Inferior parietal cortex (tissue), 1 donor: ENCODE data around the gene ZDHHC14.
A peak's percentile ranks its signal among the peaks of the same experiment; 100 is the strongest.
"Not testable (repeated sequence)": the region's sequence is repeated elsewhere in the genome, so short reads cannot be mapped to it uniquely, and the experiment has no call there.

Experiments
- DNase-seq: peaks from one replicate; pipeline ENCODE4 v3.0.0-alpha.2; 2016; ENCODE audit errors: extremely low spot score

The ZDHHC14 gene

GRCh38 chr6:157380779-157381561 lies at the start of gene ZDHHC14:
TSS of gene ZDHHC14 (plus strand) at chr6:157381190.
- peak; percentile 88 for DNase-seq

DNA sequence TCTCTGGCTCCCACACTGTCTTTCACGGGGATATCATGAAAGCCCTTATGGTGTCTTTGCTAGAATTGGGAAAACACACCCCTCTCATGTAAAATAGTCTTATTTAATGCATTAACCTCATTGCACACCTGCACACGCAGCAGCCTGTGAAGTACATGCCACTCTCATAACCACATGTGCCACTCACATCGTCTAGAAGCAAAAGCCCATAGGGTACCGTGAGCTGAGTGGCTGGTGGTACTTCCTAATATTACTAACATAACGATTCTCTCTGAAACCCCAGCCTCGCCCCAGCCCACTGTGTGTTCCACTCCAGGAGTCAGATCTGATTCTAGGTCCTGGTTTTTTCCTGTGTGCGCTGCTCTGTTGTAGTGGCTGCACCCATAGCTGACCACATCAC lies 48.2 kb upstream of the ZDHHC14 start:
- no peak for DNase-seq

DNA sequence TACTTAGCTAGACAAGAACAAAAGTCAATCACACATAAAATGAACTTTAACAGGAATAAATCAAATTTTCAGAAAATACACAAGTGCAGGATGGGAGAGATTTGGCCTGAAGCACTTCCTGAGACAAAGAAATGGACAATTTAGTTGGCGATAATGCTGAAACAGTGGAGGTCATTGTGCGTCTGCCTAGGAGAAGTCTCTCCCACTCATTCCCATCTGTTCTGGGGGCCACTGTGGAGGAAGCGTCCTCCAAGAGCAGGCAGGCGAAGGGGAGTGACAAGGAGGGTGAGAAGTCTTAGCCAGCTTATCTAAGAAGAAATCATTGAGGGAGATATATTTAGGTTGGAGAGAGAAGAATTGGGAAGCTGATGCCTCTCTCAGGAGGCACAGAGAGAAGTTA lies 47.5 kb upstream of the ZDHHC14 start:
- DNase-seq, result no peak

GRCh38 chr6:157333956-157334355 lies 47.0 kb upstream of the ZDHHC14 start:
- no peak for DNase-seq

GRCh38 chr6:157335829-157336228 lies 45.2 kb upstream of the ZDHHC14 start:
- no peak for DNase-seq

DNA sequence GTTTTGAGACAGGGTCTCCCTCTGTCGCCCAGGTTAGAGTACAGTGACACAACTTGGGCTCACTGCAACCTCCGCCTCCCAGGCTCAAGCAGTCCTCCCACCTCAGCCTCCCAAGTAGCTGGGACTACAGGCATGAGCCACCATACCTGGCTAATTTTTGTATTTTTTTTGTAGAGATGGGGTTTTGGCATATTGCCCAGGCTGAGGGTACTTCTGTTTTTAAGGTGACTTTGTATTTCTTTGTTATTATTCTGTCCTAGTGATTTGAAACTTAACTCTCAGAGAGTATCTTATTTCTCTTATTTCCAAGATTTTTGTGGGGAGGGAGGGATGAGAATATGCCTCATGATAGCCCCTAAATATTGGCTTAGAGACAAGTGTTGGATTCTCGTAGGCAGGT lies 43.7 kb upstream of the ZDHHC14 start:
- not testable (repeated sequence) for DNase-seq

- no peak for DNase-seq
Observed at GRCh38 chr6:157337751-157338150, 43.2 kb upstream of the ZDHHC14 start.

DNA sequence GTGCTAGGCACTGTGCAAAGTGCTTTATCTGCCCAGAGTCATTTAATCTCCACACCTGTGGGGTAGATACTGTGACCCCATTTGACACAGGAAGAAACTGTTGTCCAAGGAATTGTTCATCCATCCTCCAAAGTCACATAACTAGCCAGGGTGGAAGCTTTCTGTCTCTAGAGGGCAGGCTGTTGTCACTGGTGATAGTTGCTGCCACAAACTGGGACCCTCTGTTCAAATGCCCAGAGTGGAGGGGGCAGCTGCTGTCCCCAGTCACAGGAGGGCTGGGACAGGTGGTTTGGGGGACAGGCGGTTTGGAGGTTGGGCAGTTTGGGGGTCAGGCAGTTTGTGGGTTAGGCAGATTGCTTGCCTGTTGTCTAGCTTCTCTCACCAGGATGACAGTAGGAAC lies 41.6 kb upstream of the ZDHHC14 start:
- DNase-seq, result no peak

GRCh38 chr6:157343732-157344131 lies 37.3 kb upstream of the ZDHHC14 start:
- DNase-seq, result no peak

- no peak for DNase-seq
Observed at GRCh38 chr6:157346373-157346772, 34.6 kb upstream of the ZDHHC14 start.

DNA sequence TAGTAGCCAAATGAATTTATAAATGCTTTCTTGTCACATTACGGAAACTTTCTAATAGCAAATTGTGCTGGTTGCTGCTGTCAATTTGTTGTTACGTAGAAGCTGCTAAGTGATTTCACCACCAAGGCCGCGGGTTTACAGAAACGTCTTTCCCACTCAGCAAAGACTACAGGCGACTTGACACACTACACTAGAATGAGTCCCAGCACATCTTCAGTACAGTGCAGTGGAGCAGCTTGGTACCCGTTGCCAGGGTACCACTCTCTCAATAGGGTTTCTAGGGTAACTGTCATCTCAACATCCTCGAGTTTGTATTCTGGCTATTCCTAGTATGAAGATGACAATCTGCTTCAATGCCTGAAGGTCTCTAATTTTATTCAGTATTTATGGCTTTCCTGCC lies 22.7 kb upstream of the ZDHHC14 start:
- DNase-seq, result peak; percentile 4

- DNase-seq, result no peak
Observed at GRCh38 chr6:157361886-157362285, 19.1 kb upstream of the ZDHHC14 start.

DNA sequence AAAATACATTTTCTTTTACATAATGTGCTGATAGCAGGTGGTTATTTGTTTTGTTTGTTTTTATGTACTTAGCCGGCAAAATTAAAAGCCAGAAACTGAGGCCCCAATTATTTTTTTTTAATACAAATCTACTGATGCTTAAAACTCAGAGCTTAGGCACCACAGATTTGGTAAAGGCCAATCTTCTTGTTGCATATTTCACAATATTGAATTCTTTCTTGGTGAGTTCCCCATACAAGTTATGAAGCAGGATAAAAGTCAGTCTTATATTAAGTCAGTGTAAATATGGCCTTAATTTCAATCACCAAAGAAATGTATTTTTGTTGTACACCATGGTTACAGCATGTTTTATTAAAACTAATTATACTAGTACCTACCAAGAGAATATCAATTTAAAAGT lies 16.3 kb upstream of the ZDHHC14 start:
- no peak for DNase-seq

GRCh38 chr6:157366648-157367047 lies 14.3 kb upstream of the ZDHHC14 start:
- DNase-seq, result no peak

GRCh38 chr6:157368359-157369049 lies 12.5 kb upstream of the ZDHHC14 start:
- no peak for DNase-seq

GRCh38 chr6:157370755-157371154 lies 10.2 kb upstream of the ZDHHC14 start:
- DNase-seq, result no peak

DNA sequence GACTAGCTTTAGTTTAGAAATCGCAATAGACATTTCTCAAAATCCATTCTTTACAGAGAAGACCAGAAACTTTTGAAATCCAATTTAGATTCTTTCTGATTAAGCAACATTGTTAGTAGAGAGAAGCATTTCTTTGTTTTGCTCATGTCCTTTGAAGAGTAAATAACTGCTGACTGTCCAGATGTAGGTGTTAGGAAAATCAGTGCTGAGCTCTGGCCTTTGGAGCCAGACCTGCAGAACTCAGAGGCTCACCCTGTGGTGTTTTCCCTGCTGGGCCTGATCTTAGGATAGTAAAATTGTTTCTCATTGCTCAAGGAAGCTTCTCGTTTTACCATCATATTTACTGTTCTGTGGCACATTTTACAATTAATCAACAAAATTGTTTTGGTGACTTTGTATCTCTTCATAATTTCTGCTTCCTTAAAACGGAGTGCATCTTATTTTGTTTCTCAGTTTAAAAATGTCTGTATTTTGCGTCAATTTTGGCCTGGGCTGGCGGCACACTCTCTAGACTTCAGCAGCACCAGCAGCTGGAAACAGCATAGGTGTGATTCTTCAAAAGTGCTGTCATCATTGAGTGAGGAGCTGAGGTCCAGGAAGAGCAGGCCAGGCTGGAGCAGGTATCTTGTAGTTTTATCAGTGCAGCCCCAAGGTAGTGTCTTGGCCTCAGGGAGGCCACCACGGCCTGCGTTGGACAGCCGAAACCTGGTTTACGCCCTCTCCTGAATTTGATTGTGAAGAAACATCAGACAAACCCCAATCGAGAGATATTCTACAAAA lies 8.3 kb upstream of the ZDHHC14 start:
- DNase-seq, result no peak

- no peak for DNase-seq
Observed at GRCh38 chr6:157374889-157375443, 6.0 kb upstream of the ZDHHC14 start.

GRCh38 chr6:157376241-157376640 lies 4.7 kb upstream of the ZDHHC14 start:
- DNase-seq, result no peak

DNA sequence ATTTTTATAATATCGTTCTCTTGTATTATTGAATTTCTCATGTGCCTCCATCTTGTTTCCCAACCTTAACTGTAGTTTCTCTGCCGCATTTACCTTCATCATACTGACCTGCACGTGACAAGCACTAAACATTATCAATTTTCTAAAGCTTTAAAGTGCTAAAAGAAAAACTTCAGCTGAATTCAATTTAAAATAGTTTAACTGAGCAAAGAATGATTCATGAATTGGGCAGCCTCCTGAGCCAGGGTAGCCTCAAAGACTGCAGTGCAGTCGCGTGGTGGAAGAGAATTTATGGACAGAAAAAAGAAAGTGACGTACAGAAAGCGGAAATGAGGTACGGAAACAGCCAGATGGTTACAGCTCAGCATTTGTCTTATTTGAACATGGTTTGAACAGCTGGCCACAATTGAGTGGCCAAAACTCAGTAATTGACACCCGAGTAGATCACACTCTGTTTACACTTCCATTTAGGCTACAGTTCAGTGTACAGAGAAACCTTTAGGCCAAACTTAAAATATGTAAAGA lies 4.2 kb upstream of the ZDHHC14 start:
- no peak for DNase-seq

DNA sequence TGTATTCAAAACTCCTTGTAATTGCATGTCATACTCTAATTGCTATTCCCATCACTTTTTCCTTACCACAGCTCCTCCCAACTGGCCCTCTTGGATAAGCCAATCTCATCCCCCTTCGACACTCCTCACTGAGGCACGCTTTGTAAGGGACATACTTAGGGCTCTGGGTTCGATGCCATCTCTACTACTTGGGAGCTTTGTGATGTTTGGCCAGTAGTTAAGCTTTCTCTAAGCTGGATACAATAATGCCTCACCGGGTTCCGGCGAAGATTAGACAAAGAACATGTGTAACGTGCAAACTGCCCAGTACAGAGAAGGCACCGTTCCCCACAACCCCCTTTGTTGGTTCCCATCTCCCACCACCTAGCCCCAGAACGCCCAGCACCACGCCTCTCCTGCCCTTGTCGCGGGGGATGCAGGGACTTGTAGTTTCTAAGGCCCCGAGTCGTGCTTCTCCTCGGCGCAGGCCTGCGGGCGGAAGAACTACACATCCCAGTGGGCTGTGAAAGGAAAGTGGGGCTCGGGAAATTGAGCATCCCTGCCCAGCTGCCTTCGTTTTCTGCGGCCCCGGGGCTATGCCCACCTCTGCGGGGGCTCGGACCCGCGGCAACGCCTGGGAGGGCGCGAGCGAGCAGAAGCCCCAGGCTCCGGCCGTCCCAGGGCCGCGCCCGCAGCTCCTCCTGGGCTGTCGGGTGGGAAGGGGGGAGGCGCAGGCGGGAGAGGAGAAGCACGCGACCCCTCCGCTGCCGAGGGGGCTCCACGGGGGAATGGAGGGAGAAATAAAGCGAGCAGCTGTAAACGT lies 1.1 kb upstream of the ZDHHC14 start:
- DNase-seq, result peak; percentile 94
